ENCODE measurements around the gene SERTAD3.

- no peak for TF ChIP-seq RFX5 (IDR thresholded peaks at IDR 0.05; ENCODE audit: low read depth, low read length)
- TF ChIP-seq RAD51 (IDR thresholded peaks at IDR 0.05) = no peak
- no peak for TF ChIP-seq POLR2AphosphoS5 (IDR thresholded peaks at IDR 0.05; ENCODE audit: low read length)
- TF ChIP-seq SIN3A (IDR thresholded peaks at IDR 0.05; ENCODE audit: low read depth, low read length) = no peak
- no peak for TF ChIP-seq SRF (IDR thresholded peaks at IDR 0.05; ENCODE audit: low read depth in 2 of 2, low read length in 2 of 2)
- no peak for TF ChIP-seq CHD4 (IDR thresholded peaks at IDR 0.05)
- TF ChIP-seq RELA (IDR thresholded peaks at IDR 0.05; ENCODE audit: borderline replicate concordance, partially characterized antibody) = no peak
- TF ChIP-seq SPI1 (IDR thresholded peaks at IDR 0.05; ENCODE audit: borderline replicate concordance, insufficient read depth, low read depth, low read length) = no peak
Observed at GRCh38 chr19:40472516-40472915, 28.4 kb upstream of the SERTAD3 start.

Data from GM12878 (cell line).